ENCODE results near the gene UAP1L1.
"Not testable (repeated sequence)": the region's sequence is repeated elsewhere in the genome, so short reads cannot be mapped to it uniquely, and the experiment has no call there.

The UAP1L1 gene

GRCh38 chr9:137111788-137112563 is 34.7 kb downstream of the UAP1L1 start:
- in situ Hi-C loops (cut with MboI; ENCODE audit: low sequenced_read_pairs), result no loop called here

- in situ Hi-C loops (cut with MboI; ENCODE audit: low sequenced_read_pairs), result no loop called here
Observed at GRCh38 chr9:137112564-137113384, 35.5 kb downstream of the UAP1L1 start.

- in situ Hi-C loops (cut with MboI; ENCODE audit: low sequenced_read_pairs), result no loop called here
Observed at GRCh38 chr9:137113385-137114159, 36.3 kb downstream of the UAP1L1 start.

GRCh38 chr9:137114220-137114612 is 36.9 kb downstream of the UAP1L1 start:
- in situ Hi-C loops (cut with MboI; ENCODE audit: low sequenced_read_pairs), result no loop called here

- in situ Hi-C loops (cut with MboI; ENCODE audit: low sequenced_read_pairs), result no loop called here
Observed at GRCh38 chr9:137114613-137115393, 37.5 kb downstream of the UAP1L1 start, which contains the start of gene DPP7. Gene DPP7 (minus strand): TSS chr9:137114733. CDS start chr9:137114713, 20 bp downstream.

GRCh38 chr9:137115394-137116026 is 38.2 kb downstream of the UAP1L1 start:
- in situ Hi-C loops (cut with MboI; ENCODE audit: low sequenced_read_pairs), result no loop called here

- in situ Hi-C loops (cut with MboI; ENCODE audit: low sequenced_read_pairs), result no loop called here
Observed at GRCh38 chr9:137116027-137116507, 38.8 kb downstream of the UAP1L1 start.

GRCh38 chr9:137116728-137117127 is 39.4 kb downstream of the UAP1L1 start:
- in situ Hi-C loops (cut with MboI; ENCODE audit: low sequenced_read_pairs), result no loop called here

- in situ Hi-C loops (cut with MboI; ENCODE audit: low sequenced_read_pairs), result no loop called here
Observed at GRCh38 chr9:137117269-137117731, 40.0 kb downstream of the UAP1L1 start.

GRCh38 chr9:137118092-137118603 is 40.8 kb downstream of the UAP1L1 start:
- in situ Hi-C loops (cut with MboI; ENCODE audit: low sequenced_read_pairs), result not testable (repeated sequence)

GRCh38 chr9:137121927-137122795 is 44.8 kb downstream of the UAP1L1 start:
- in situ Hi-C loops (cut with MboI; ENCODE audit: low sequenced_read_pairs), result not testable (repeated sequence)

GRCh38 chr9:137122796-137123467 is 45.6 kb downstream of the UAP1L1 start:
- in situ Hi-C loops (cut with MboI; ENCODE audit: low sequenced_read_pairs), result not testable (repeated sequence)

- in situ Hi-C loops (cut with MboI; ENCODE audit: low sequenced_read_pairs), result no loop called here
Observed at GRCh38 chr9:137123468-137123837, 46.1 kb downstream of the UAP1L1 start.

- in situ Hi-C loops (cut with MboI; ENCODE audit: low sequenced_read_pairs), result not testable (repeated sequence)
Observed at GRCh38 chr9:137123952-137124462, 46.7 kb downstream of the UAP1L1 start.

GRCh38 chr9:137126786-137127185 is 49.5 kb downstream of the UAP1L1 start:
- in situ Hi-C loops (cut with MboI; ENCODE audit: low sequenced_read_pairs), result no loop called here

GRCh38 chr9:137127301-137128157 is 50.2 kb downstream of the UAP1L1 start:
- in situ Hi-C loops (cut with MboI; ENCODE audit: low sequenced_read_pairs), result no loop called here
